HG03558 (cell line): ENCODE results near the gene GFPT1.
"Not testable (repeated sequence)": the region's sequence is repeated elsewhere in the genome, so short reads cannot be mapped to it uniquely, and the experiment has no call there.

Experiments
- ATAC-seq: cut with Tn5 transposase; IDR thresholded peaks from one replicate; pipeline ENCODE4 v1.9.1; 2021; ENCODE audit warnings: moderate number of reproducible peaks; ENCODE audit not compliant: unreplicated experiment; ENCODE audit errors: extremely low read depth

The GFPT1 gene

GRCh38 chr2:69386789-69387734 is at the start of gene GFPT1:
Gene GFPT1, minus strand, starts transcription at chr2:69387227. Its CDS starts 156 bp downstream, at chr2:69387071.
- peak; percentile 80 for ATAC-seq

GRCh38 chr2:69436596-69436937 is 49.5 kb upstream of the GFPT1 start:
- no peak for ATAC-seq

- ATAC-seq, result no peak
These were observed 47.7 kb upstream of the GFPT1 start for GRCh38 chr2:69434753-69435152.

GRCh38 chr2:69429491-69430183 is 42.6 kb upstream of the GFPT1 start:
- ATAC-seq, result no peak

- no peak for ATAC-seq
These were observed 42.0 kb upstream of the GFPT1 start for GRCh38 chr2:69428981-69429380.

GRCh38 chr2:69424419-69424818 is 37.4 kb upstream of the GFPT1 start:
- no peak for ATAC-seq

GRCh38 chr2:69422198-69422597 is 35.2 kb upstream of the GFPT1 start:
- ATAC-seq, result no peak

GRCh38 chr2:69419111-69419510 is 32.1 kb upstream of the GFPT1 start:
- ATAC-seq, result not testable (repeated sequence)

GRCh38 chr2:69416147-69416546 is 29.1 kb upstream of the GFPT1 start:
- no peak for ATAC-seq

- ATAC-seq, result no peak
These were observed 24.1 kb upstream of the GFPT1 start for GRCh38 chr2:69411120-69411519.

GRCh38 chr2:69405306-69405705 is 18.3 kb upstream of the GFPT1 start:
- no peak for ATAC-seq

- ATAC-seq, result no peak
These were observed 13.1 kb upstream of the GFPT1 start for GRCh38 chr2:69400121-69400520.

- no peak for ATAC-seq
These were observed 10.2 kb upstream of the GFPT1 start for GRCh38 chr2:69397234-69397633.

- no peak for ATAC-seq
These were observed 8.8 kb upstream of the GFPT1 start for GRCh38 chr2:69395866-69396265.

- no peak for ATAC-seq
These were observed 6.9 kb upstream of the GFPT1 start for GRCh38 chr2:69393963-69394362.

GRCh38 chr2:69390471-69390870 is 3.4 kb upstream of the GFPT1 start:
- ATAC-seq, result no peak

- ATAC-seq, result no peak
These were observed 3.0 kb upstream of the GFPT1 start for GRCh38 chr2:69390001-69390400.

GRCh38 chr2:69389271-69389670 is 2.2 kb upstream of the GFPT1 start:
- no peak for ATAC-seq

GRCh38 chr2:69387770-69388481 is 899 bp upstream of the GFPT1 start:
- ATAC-seq, result no peak

GRCh38 chr2:69386360-69386759 is 667 bp downstream of the GFPT1 start:
- ATAC-seq, result no peak
